ENCODE data around the gene TP73.

DNA sequence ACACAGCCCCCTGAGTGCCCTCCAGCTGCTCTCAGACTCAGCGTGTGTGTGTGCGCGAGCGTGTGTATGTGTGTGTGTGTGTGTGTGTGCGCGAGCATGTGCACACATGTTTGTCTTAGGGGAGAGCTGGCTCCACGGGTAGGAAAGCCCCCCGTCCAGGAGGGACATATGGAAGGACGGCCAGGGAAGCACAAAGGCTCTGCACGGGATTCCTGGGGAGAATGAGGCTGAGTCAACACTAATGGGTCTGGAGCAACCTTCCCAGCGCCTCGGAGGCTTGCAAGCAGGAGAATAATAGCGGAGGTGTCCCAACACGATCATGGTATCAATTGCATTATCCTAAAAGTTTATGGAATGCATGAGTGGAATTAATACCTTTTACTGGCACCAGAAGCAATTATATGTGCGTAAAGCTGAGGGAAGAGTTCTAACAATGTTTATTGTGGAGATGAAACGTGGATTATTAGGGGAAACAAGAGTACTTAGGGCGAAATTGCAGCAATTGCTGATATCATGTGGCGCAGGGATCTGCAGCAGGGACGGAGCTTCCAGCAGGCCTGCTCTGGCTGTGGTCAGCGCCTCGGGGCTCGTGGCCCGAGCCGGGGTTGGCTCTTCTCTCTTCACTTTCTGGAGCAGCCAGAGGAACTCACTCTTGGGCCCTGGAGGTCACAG, 59.6 kb downstream of the TP73 start:
- TF ChIP-seq, protein P1, sequence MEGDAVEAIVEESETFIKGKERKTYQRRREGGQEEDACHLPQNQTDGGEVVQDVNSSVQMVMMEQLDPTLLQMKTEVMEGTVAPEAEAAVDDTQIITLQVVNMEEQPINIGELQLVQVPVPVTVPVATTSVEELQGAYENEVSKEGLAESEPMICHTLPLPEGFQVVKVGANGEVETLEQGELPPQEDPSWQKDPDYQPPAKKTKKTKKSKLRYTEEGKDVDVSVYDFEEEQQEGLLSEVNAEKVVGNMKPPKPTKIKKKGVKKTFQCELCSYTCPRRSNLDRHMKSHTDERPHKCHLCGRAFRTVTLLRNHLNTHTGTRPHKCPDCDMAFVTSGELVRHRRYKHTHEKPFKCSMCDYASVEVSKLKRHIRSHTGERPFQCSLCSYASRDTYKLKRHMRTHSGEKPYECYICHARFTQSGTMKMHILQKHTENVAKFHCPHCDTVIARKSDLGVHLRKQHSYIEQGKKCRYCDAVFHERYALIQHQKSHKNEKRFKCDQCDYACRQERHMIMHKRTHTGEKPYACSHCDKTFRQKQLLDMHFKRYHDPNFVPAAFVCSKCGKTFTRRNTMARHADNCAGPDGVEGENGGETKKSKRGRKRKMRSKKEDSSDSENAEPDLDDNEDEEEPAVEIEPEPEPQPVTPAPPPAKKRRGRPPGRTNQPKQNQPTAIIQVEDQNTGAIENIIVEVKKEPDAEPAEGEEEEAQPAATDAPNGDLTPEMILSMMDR (IDR thresholded peaks at IDR 0.05), result no peak
- no peak for TF ChIP-seq POLR2A (IDR thresholded peaks at IDR 0.05)

All from right lobe of liver (tissue), 4 donors.